Left cardiac atrium (tissue), 4 donors: ENCODE data around the gene CRHR1. TPM values are rescaled to one million over a fixed set of nuclear protein-coding genes. Genes with fewer than 3 reads are reported as not detected.

Experiments
- ATAC-seq, 2 donors: fragments of 200-7000 bp; cut with Tn5 transposase; one replicate each; pipeline ENCODE4 v1.9.1; 2020; ENCODE audit warnings: mild to moderate bottlenecking in 2 of 2, moderate library complexity in 2 of 2
- DNase-seq: peaks from one replicate; pipeline ENCODE4 v3.0.0-alpha.2; 2020
- intact Hi-C, 2 donors: fragments of 100-400 bp; cut with DNase I; formaldehyde crosslinking; loops; one replicate each; pipeline versions ENCODE4 v1.14.1 to v1.15.1; 2022 to 2023
- total RNA-seq, 2 donors: library from RNA; stranded (reverse); fragmentation: NEBNext Ultra II Directional; extraction: Animal tissue kit (Norgen Biotek cat#: 25700); gene quantifications; one replicate each; pipeline ENCODE4 v1.2.1, GENCODE V29; 2021
- donor health status: DM: no; HTN: yes; CAD: no.
- donor health status: DM: no; HTN: yes; CAD: no; lungs with severe emphysema.
- donor health status: DM: yes; HTN: yes; CAD: no.
- donor health status: Dilated cardiomyopathy.

Gene CRHR1
- total RNA-seq, 2 donors from 2014 or later = not detected

- DNase-seq (no peak), ATAC-seq (no peak)
- intact Hi-C loops = no loop called here
Observed at GRCh38 chr17:45757431-45758218, 26.5 kb upstream of the CRHR1 start.

- intact Hi-C loops = no loop called here
- DNase-seq (no peak), ATAC-seq (no peak)
Observed at GRCh38 chr17:45758544-45758943, 25.6 kb upstream of the CRHR1 start.

- intact Hi-C loops = no loop called here
- ATAC-seq = no peak
- DNase-seq = no peak
Observed at GRCh38 chr17:45759761-45760160, 24.4 kb upstream of the CRHR1 start.

- ATAC-seq (no peak), DNase-seq (no peak)
- intact Hi-C loops = no loop called here
Observed at GRCh38 chr17:45761957-45762565, 22.1 kb upstream of the CRHR1 start.

DNA sequence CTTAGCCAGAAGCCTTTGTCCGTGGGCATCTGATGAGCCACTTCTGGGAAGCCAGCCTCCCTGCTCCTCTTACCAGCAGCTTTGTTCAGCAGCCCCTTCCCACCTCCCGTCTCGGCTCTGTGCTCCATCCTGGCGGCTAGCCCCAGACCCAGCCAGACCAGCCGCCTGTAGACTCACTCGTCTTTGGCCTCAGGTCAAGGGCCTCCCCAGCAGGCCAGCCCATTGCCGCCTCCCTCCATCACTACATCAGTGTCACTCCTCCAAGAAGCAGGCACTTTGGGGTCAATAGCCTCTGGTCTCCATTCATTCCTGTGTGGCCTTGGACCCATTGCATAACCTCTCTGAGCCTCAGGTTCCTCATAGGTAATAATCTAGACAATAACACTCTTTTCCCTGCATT lies 20.9 kb upstream of the CRHR1 start:
- DNase-seq (no peak), ATAC-seq (no peak)
- intact Hi-C loops = no loop called here

GRCh38 chr17:45764479-45764878 lies 19.6 kb upstream of the CRHR1 start:
- DNase-seq = no peak
- no peak for ATAC-seq
- intact Hi-C loops = no loop called here

DNA sequence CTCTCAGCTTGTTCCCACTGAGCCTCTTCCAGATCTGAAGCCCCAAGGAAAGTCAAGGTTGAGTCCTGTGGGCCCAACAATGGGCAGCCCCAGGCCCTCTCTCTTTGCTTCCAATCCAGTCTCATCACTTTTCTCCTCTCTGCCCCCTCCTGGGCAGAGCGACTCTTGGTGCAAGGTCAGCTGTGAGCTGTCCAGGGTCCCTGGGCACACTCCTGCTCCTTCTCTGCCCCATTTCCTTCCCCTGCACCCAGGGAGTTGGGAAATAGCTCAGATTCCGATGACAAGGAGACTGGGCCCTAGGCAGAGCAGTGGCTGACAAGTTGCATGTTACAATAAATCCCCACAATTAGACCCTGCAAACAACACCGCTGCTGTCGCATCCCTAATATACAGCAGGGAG lies 16.1 kb upstream of the CRHR1 start:
- ATAC-seq = no peak
- intact Hi-C loops = no loop called here
- DNase-seq = no peak

DNA sequence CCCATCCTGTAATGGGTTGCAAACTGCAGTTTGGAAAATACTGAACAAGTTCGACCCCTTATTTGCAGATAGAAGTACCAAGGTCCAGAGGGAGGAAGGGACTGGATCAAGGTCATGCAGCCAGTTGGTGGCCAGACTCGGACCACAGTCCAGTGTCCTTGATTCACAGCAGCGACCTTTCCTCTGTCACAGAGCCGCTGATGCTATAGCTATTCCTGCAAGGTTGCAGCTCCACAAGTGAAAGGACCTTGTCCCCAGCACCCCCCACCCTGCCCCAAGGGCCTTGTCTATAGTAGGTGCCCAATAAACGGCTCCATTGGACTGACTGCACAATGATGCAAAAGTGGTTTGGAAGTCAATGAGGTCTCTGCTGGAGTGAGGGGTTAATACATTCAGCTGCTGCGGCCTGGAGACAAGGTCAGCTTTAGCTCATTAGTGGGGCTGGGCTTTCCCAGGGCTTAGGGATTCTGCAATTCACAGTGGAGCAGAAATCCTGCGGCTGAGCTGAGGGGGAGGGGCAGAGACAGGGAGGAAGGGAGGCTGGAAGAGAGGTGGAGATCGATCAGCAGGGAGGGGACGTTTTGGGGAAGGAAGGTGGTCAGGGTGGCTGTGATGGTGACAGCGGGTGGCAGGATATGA lies 13.4 kb upstream of the CRHR1 start:
- DNase-seq = no peak
- intact Hi-C loops = no loop called here
- ATAC-seq = no peak

DNA sequence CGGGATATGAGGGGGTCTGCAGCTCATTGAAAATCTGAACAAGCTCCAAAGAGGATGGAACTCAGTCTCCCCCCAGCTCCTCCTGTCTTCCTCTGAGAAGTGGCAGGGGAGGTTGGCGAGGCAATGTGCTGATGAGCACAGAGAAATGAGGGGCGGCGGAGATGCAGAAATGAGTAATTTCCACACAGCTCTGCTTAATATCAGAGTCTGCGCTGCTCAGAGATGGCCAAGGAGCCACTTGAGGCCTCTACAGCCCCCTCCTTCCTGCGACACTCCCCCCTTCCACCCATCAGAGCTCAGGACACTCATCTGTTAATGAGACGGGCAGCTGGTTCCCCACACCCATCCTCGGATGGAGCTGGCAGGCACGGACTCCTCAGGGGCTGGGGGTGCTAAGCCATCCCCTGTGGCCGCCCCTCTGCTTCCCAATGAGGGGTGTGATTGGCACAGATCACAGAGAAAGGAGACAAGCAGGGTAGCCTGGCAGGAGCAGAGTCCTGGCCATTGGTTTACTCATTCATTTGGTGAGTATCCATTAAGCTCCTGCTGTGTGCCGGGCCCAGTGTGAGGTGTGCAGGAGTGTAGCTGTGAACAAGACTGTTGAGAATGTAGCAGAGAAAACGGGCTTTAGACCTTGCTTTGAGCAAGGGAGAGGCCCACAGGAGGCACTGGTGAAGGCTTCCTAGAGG lies 12.7 kb upstream of the CRHR1 start:
- DNase-seq = no peak
- intact Hi-C loops = no loop called here

DNA sequence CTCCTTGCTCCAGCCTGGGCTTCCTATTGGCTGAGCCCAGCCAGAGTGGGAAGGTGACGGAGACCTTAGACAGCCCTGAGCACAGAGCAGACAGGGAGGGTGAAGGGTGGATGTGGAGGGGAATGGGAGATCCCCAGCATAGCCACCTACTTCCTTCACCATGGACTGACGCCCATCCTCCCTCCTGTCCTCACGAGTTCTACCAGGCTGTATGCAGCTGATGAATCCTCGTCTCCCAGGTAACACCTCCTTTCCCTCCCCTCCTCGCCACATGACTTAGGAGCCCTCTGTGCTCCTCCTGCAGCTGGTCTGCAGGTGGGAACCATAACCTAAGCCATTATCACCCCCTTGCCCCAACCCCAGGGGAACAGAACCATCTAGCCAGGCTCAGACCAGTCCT lies 9.0 kb upstream of the CRHR1 start:
- DNase-seq (no peak), ATAC-seq (peak; percentile 12 to 70)
- intact Hi-C loops = no loop called here

More for the DNA sequence above, 12.7 kb upstream of the CRHR1 start:
- no peak for ATAC-seq

DNA sequence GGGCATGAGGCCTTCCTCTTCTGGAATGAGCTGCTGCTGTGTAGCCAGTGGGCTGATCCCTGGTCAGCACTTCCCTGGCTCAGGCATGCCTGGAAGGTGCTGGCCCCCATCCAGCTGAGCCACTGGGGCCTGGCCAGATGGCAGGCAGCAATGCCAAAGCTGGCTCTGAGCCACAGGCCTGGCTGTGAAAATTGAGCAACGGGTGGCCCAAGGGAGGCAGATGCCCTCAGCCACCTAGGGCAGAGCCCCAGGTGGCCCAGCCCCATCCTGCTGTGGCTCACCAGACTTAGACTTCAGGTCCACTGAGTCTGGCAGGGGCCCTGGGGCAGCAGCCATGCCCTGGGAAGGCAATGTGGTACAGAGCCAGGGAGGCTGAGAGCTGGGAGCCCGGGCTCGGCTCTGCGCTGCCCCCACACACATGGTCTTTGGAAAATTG lies 8.5 kb upstream of the CRHR1 start:
- ATAC-seq = peak; percentile 78 to 93
- peak; percentile 36 for DNase-seq
- intact Hi-C loops = no loop called here

DNA sequence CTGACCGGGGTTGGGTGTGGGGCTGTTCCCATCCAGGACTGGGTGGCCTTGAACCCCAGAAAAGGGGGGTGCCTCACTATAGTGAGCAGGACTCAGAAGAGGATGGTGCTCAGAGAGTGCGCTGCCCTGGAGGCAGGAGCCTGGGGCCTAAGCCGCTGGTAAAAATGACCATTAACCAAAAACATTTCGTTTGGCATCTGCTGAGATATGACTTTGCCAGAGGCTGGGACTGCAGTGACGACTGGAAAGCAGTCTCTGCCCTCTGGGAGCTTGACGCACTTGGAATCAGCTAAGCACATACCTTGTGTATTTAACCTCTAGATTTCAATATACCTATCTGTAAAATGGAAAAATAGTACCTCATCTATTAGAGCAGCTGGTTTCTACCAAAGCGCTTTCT lies 7.2 kb upstream of the CRHR1 start:
- DNase-seq (no peak), ATAC-seq (no peak)
- intact Hi-C loops = no loop called here

- ATAC-seq = no peak
- no peak for DNase-seq
- intact Hi-C loops = no loop called here
Observed at GRCh38 chr17:45777388-45777787, 6.7 kb upstream of the CRHR1 start.

DNA sequence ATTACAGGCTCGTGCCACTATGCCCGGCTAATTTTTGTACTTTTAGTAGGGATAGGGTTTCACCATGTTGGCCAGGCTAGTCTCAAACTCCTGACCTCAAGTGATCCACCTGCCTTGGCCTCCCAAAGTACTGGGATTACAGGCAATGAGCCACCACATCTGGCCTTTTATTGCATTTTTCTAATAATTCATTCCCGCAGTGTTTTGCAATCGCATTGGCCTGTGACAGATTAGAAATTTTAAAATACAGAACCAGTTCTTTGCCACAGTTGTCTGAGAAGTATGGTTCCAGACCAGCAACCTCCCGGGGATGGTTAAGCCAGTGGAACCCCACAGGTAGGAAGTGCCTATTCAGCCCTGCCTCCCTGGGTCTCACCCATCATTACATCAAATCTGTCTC lies 3.2 kb upstream of the CRHR1 start:
- ATAC-seq = no peak
- intact Hi-C loops = no loop called here

DNA sequence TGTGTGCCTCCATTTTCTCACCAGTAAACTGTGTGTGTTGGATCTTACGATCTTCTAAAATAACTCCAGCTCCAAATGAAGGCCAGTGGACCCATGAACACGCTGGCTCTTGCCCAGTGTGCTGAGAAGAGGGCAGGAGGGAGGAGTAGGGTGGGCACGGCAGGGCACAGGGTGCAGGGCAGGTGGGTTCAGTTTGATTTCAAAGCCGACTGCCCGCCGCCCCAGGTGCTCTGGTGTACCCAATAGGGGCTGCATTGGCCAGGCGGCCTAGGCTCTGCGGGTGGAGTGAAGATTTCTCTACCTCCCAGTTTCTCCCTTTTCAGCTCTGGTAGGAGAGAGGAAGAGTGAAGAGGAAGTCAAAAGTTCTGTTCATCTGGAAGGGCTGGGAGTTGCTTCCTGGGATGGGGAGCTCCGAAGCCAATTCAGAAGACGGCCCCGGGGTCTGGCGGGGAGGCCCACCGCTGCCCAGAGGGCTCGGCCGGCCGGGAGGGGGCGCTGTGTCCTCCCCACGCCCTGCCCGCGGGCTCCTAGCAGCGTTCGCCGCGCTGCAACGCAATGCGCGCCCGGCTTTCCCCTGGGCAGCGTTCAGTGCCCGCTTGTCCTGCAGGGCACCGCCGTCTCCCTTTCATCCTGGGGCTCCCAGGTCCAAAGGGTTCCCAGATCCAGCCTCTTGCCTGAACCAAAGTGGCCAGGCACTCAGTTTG lies 1.1 kb upstream of the CRHR1 start:
- ATAC-seq (peak; percentile 53 to 74), DNase-seq (no peak)

More for the DNA sequence above, 3.2 kb upstream of the CRHR1 start:
- DNase-seq = no peak

DNA sequence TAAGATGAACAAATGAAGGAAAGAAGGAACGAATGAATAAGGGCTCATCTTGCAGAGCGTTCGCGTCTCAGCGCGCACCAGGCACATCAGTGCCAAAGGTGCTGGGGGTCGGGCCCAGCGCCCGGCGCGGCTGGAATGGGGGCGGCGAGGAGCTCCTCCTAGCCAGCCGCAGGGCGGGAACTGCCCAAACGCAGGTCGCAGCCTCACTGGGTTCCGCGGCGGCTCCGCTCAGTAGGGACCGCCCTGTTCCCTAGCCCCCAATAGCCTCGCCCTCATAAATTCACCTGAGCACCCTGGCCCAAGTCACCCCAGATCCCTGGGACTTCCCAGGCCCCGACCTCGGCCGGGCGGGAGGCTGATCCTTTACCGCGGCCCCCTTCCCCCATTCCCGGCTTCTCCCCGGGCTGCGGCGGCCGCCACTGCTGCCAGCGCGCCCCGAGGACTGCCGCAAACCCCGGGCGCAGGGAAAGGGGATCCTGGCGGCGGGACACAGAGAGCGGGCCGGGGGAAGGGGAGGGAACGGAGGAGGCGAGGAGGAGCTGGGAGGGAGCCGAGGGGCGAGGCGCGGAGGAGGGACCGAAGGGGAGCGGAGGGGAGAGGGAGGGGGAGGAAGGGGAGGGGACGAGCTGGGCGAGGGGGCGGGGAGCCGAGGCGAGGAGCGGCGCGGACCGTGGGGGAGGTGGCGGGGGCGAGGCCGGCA lies 377 bp upstream of the CRHR1 start:
- ATAC-seq = peak; percentile 38 to 52
- DNase-seq = no peak
- intact Hi-C loops = no loop called here

More for the DNA sequence above, 1.1 kb upstream of the CRHR1 start:
- intact Hi-C loops = no loop called here

GRCh38 chr17:45784741-45785479 lies 790 bp downstream of the CRHR1 start:
- no peak for DNase-seq

More at GRCh38 chr17:45784741-45785479, 790 bp downstream of the CRHR1 start:
- ATAC-seq = peak; percentile 7 to 39
- intact Hi-C loops = no loop called here
